Activated CD8-positive, alpha-beta T cell treated with anti-CD3 and anti-CD28 coated beads, Interleukin-2, amount 10 ng/mL, durations not matched to agents 7 days and 5 days (primary cell): ENCODE measurements around the gene ITFG2. TPM values are rescaled to one million over a fixed set of nuclear protein-coding genes. Genes with fewer than 3 reads are reported as not detected.
A peak's percentile ranks its signal among the peaks of the same experiment; 100 is the strongest.

ENCODE experiments used
- ATAC-seq: fragments of 150-1000 bp; cut with Tn5 transposase; one replicate; pipeline ENCODE4 v1.10.0; 2021; ENCODE audit warnings: moderate library complexity
- CTCF ChIA-PET: fragments of 350-600 bp; sonication (Branson Sonifier 250); formaldehyde crosslinking; loops from one replicate; lab custom pipeline; 2021; ENCODE audit warnings: antibody characterized with exemption; lab: Charles Lee
- POLR2A ChIA-PET: fragments of 350-600 bp; sonication (Branson Sonifier 250); formaldehyde crosslinking; loops from one replicate; lab custom pipeline; 2021; ENCODE audit warnings: antibody characterized with exemption; lab: Charles Lee
- DNase-seq: peaks from one replicate; pipeline ENCODE4 v3.0.0-alpha.2; 2020
- H3K27ac Mint-ChIP-seq: one replicate; pipeline ENCODE4 v1.8.0; 2021; ENCODE audit warnings: mild to moderate bottlenecking, mixed read lengths
- H3K27me3 Mint-ChIP-seq: one replicate; pipeline ENCODE4 v1.8.0; 2021; ENCODE audit warnings: low read depth, mixed read lengths
- H3K36me3 Mint-ChIP-seq: one replicate; pipeline ENCODE4 v1.8.0; 2021; ENCODE audit warnings: low read depth, mixed read lengths
- H3K4me1 Mint-ChIP-seq: one replicate; pipeline ENCODE4 v1.8.0; 2021; ENCODE audit warnings: low read depth, mixed read lengths
- H3K4me3 Mint-ChIP-seq: one replicate; pipeline ENCODE4 v1.8.0; 2021; ENCODE audit warnings: mild to moderate bottlenecking, mixed read lengths
- H3K9me3 Mint-ChIP-seq: one replicate; pipeline ENCODE4 v1.8.0; 2022; ENCODE audit warnings: mixed read lengths; ENCODE audit not compliant: insufficient read depth
- total RNA-seq, 2 experiments: library from RNA; stranded (reverse); gene quantifications; one replicate each; pipeline ENCODE4 v1.2.3, GENCODE V29; 2021

The ITFG2 gene
- total RNA-seq, 2 experiments from 2014 or later, result 42.3 to 44.5 TPM

- POLR2A ChIA-PET, result no interaction called here
- Mint-ChIP-seq H3K27me3 (peaks cover 26% of the 10 kb centered on the region), H3K9me3 (no peaks in the 10 kb centered on the region), H3K36me3 (no peaks in the 10 kb centered on the region), H3K27ac (no peak overlapping the region), H3K4me1 (peaks cover 6% of the 10 kb centered on the region), H3K4me3 (no peak overlapping the region)
- no peak for DNase-seq
- no peak for ATAC-seq
- CTCF ChIA-PET, result no interaction called here
Observed at GRCh38 chr12:2779281-2779680, 33.2 kb upstream of the ITFG2 start.

- ATAC-seq (peak; percentile 96), DNase-seq (peak; percentile 56)
- H3K4me3 Mint-ChIP-seq, result peak overlapping the region; percentile 48
- H3K27ac Mint-ChIP-seq, result no peak overlapping the region
- H3K4me1 Mint-ChIP-seq, result peaks cover 10% of the 10 kb centered on the region
- H3K27me3 Mint-ChIP-seq, result peaks cover 30% of the 10 kb centered on the region
- no peaks in the 10 kb centered on the region for H3K9me3 Mint-ChIP-seq
- no peaks in the 10 kb centered on the region for H3K36me3 Mint-ChIP-seq
- CTCF ChIA-PET, result interaction anchor here (0.6 to 6.2 kb wide), 11 partner anchors 10 to 101 kb away, joined by 3 to 103 read pairs (median 5); partner anchors contain the start of gene FKBP4
- POLR2A ChIA-PET, result interaction anchor here (1.6 kb wide), 1 partner anchor 92 kb away, joined by 3 read pairs; no protein-coding TSS in a partner anchor
Observed at GRCh38 chr12:2783936-2784600, 28.4 kb upstream of the ITFG2 start.

GRCh38 chr12:2785017-2785416 lies 27.5 kb upstream of the ITFG2 start:
- H3K27me3 Mint-ChIP-seq, result peaks cover 30% of the 10 kb centered on the region
- CTCF ChIA-PET, result interaction anchor here (1.2 to 6.2 kb wide), 9 partner anchors 9 to 160 kb away, joined by 3 to 103 read pairs (median 4); partner anchors contain the start of gene FKBP4
- no peak overlapping the region for H3K4me3 Mint-ChIP-seq
- POLR2A ChIA-PET, result no interaction called here
- H3K36me3 Mint-ChIP-seq, result no peaks in the 10 kb centered on the region
- no peak overlapping the region for H3K27ac Mint-ChIP-seq
- no peaks in the 10 kb centered on the region for H3K9me3 Mint-ChIP-seq
- peaks cover 10% of the 10 kb centered on the region for H3K4me1 Mint-ChIP-seq
- DNase-seq (no peak), ATAC-seq (no peak)

GRCh38 chr12:2791089-2791488 lies 21.4 kb upstream of the ITFG2 start:
- Mint-ChIP-seq H3K27ac (no peak overlapping the region), H3K27me3 (peaks cover 6% of the 10 kb centered on the region), H3K36me3 (peaks cover 1% of the 10 kb centered on the region), H3K9me3 (no peaks in the 10 kb centered on the region), H3K4me1 (peaks cover 15% of the 10 kb centered on the region), H3K4me3 (no peak overlapping the region)
- ATAC-seq (no peak), DNase-seq (no peak)
- POLR2A ChIA-PET, result no interaction called here
- CTCF ChIA-PET, result interaction anchor here (2.5 kb wide), 1 partner anchor 108 kb away, joined by 12 read pairs; no protein-coding TSS in a partner anchor

GRCh38 chr12:2792671-2793500 lies 19.6 kb upstream of the ITFG2 start:
- peak overlapping the region; percentile 43 for H3K4me3 Mint-ChIP-seq
- POLR2A ChIA-PET, result no interaction called here
- H3K4me1 Mint-ChIP-seq, result peaks cover 30% of the 10 kb centered on the region

GRCh38 chr12:2793561-2793960 lies 18.9 kb upstream of the ITFG2 start:
- no peak overlapping the region for H3K27ac Mint-ChIP-seq
- no peaks in the 10 kb centered on the region for H3K9me3 Mint-ChIP-seq
- ChIA-PET CTCF (interaction anchor here (1.0 to 3.1 kb wide), 2 partner anchors 10 to 19 kb away, joined by 4 to 15 read pairs; partner anchors contain the start of gene ITFG2), POLR2A (no interaction called here)
- peaks cover 30% of the 10 kb centered on the region for H3K4me1 Mint-ChIP-seq
- H3K36me3 Mint-ChIP-seq, result peaks cover 24% of the 10 kb centered on the region
- DNase-seq (no peak), ATAC-seq (no peak)
- H3K4me3 Mint-ChIP-seq, result peak overlapping the region; percentile 76
- peaks cover 5% of the 10 kb centered on the region for H3K27me3 Mint-ChIP-seq

More at GRCh38 chr12:2792671-2793500, 19.6 kb upstream of the ITFG2 start:
- H3K9me3 Mint-ChIP-seq, result no peaks in the 10 kb centered on the region
- peaks cover 17% of the 10 kb centered on the region for H3K36me3 Mint-ChIP-seq
- DNase-seq, result no peak
- ATAC-seq, result no peak
- H3K27me3 Mint-ChIP-seq, result peaks cover 6% of the 10 kb centered on the region
- CTCF ChIA-PET, result interaction anchor here (1.0 to 3.1 kb wide), 2 partner anchors 9 to 20 kb away, joined by 4 to 15 read pairs; partner anchors contain the start of gene ITFG2
- H3K27ac Mint-ChIP-seq, result no peak overlapping the region

- ATAC-seq (peak; percentile 20), DNase-seq (peak; percentile 43)
- H3K27me3 Mint-ChIP-seq, result peaks cover 5% of the 10 kb centered on the region
Observed at GRCh38 chr12:2794191-2794735, 18.2 kb upstream of the ITFG2 start.

GRCh38 chr12:2794736-2795289 lies 17.7 kb upstream of the ITFG2 start, which contains the start of gene FKBP4:
FKBP4 (plus strand) TSS chr12:2794970; CDS start chr12:2795140, 170 bp downstream.
- Mint-ChIP-seq H3K36me3 (peaks cover 36% of the 10 kb centered on the region), H3K9me3 (no peaks in the 10 kb centered on the region), H3K4me3 (peak within 1 kb of the TSS; percentile 78), H3K4me1 (peaks cover 30% of the 10 kb centered on the region), H3K27me3 (peaks cover 5% of the 10 kb centered on the region), H3K27ac (peak within 1 kb of the TSS; percentile 79)
- DNase-seq (peak; percentile 91), ATAC-seq (peak; percentile 87)
- POLR2A ChIA-PET, result interaction anchor here (0.7 to 2.7 kb wide), 4 partner anchors 18 to 103 kb away, joined by 3 to 12 read pairs (median 7); partner anchors contain the start of genes FOXM1, ITFG2 and RHNO1
- CTCF ChIA-PET, result interaction anchor here (0.9 to 3.1 kb wide), 3 partner anchors 11 to 112 kb away, joined by 3 to 15 read pairs (median 3); no protein-coding TSS in a partner anchor

More at GRCh38 chr12:2794191-2794735, 18.2 kb upstream of the ITFG2 start:
- ChIA-PET POLR2A (interaction anchor here (0.7 to 2.7 kb wide), 3 partner anchors 19 to 103 kb away, joined by 3 to 10 read pairs (median 4); partner anchors contain the start of genes FOXM1 and RHNO1), CTCF (interaction anchor here (1.0 to 3.1 kb wide), 2 partner anchors 10 to 103 kb away, joined by 3 to 15 read pairs; no protein-coding TSS in a partner anchor)
- no peaks in the 10 kb centered on the region for H3K9me3 Mint-ChIP-seq
- peak overlapping the region; percentile 76 for H3K4me3 Mint-ChIP-seq
- no peak overlapping the region for H3K27ac Mint-ChIP-seq
- peaks cover 30% of the 10 kb centered on the region for H3K4me1 Mint-ChIP-seq
- H3K36me3 Mint-ChIP-seq, result peaks cover 31% of the 10 kb centered on the region

- Mint-ChIP-seq H3K9me3 (no peaks in the 10 kb centered on the region), H3K27ac (peak overlapping the region; percentile 33), H3K36me3 (peaks cover 43% of the 10 kb centered on the region), H3K4me1 (peaks cover 30% of the 10 kb centered on the region), H3K27me3 (peaks cover 5% of the 10 kb centered on the region), H3K4me3 (peak overlapping the region; percentile 78)
- ChIA-PET CTCF (interaction anchor here (0.9 to 3.1 kb wide), 6 partner anchors 10 to 113 kb away, joined by 3 to 15 read pairs (median 4); no protein-coding TSS in a partner anchor), POLR2A (interaction anchor here (0.7 to 2.7 kb wide), 4 partner anchors 14 to 104 kb away, joined by 3 to 12 read pairs (median 6); partner anchors contain the start of genes FOXM1, ITFG2 and RHNO1)
- peak; percentile 76 for DNase-seq
- ATAC-seq, result peak; percentile 69
Observed at GRCh38 chr12:2795291-2796186, 16.9 kb upstream of the ITFG2 start.

- Mint-ChIP-seq H3K27ac (peak overlapping the region; percentile 33), H3K9me3 (no peaks in the 10 kb centered on the region), H3K27me3 (peaks cover 5% of the 10 kb centered on the region), H3K4me3 (peak overlapping the region; percentile 78), H3K36me3 (peaks cover 49% of the 10 kb centered on the region), H3K4me1 (peaks cover 30% of the 10 kb centered on the region)
- POLR2A ChIA-PET, result interaction anchor here (0.6 to 2.7 kb wide), 5 partner anchors 14 to 105 kb away, joined by 3 to 12 read pairs (median 3); partner anchors contain the start of genes FOXM1, ITFG2 and RHNO1
- CTCF ChIA-PET, result interaction anchor here (0.9 to 2.4 kb wide), 4 partner anchors 10 to 18 kb away, joined by 3 to 10 read pairs (median 4); no protein-coding TSS in a partner anchor
- ATAC-seq (no peak), DNase-seq (no peak)
Observed at GRCh38 chr12:2796187-2796666, 16.2 kb upstream of the ITFG2 start.
